Cardiac muscle cell (in vitro differentiated cells and primary cell): ENCODE data around the gene IL17D. TPM values are rescaled to one million over a fixed set of nuclear protein-coding genes. Genes with fewer than 3 reads are reported as not detected.

Experiments
- DNase-seq, 2 donors: peaks; one replicate each; pipeline versions ENCODE4 v3.0.0 to v3.0.0-alpha.2; 2010 to 2017; ENCODE audit warnings: low read depth in 1 of 2, low spot score in 1 of 2
- H3K27ac ChIP-seq: fragments of 200-600 bp; sonication (generic); 2 replicates; pipeline ENCODE4 v1.5.1; 2016
- H3K27me3 ChIP-seq: fragments of 200-600 bp; sonication (generic); 2 replicates; pipeline ENCODE4 v1.6.0; 2016; ENCODE audit warnings: control low read depth
- H3K36me3 ChIP-seq: fragments of 200-600 bp; sonication (generic); 2 replicates; pipeline ENCODE4 v1.5.1; 2016; ENCODE audit warnings: control low read depth
- H3K4me1 ChIP-seq: fragments of 200-600 bp; sonication (generic); 2 replicates; pipeline ENCODE4 v1.8.1; 2017; ENCODE audit warnings: low read depth, mild to moderate bottlenecking, mixed run types
- H3K4me3 ChIP-seq: fragments of 200-600 bp; sonication (generic); 2 replicates; pipeline ENCODE4 v1.5.1; 2016; ENCODE audit warnings: mild to moderate bottlenecking
- H3K9me3 ChIP-seq: fragments of 200-600 bp; sonication (generic); 2 replicates; pipeline ENCODE4 v1.5.1; 2017; ENCODE audit warnings: low read depth, mild to moderate bottlenecking, control low read depth
- CTCF ChIP-seq: IDR thresholded peaks from 2 replicates; pipeline ENCODE4 v1.5.1; 2012; ENCODE audit warnings: low read depth, mild to moderate bottlenecking, low read length
- polyA plus RNA-seq: library from polyadenylated mRNA; unstranded; fragments of >200 nt; fragmentation: Nextera tagmentation; extraction: Ambion mirVana; gene quantifications from 2 replicates; pipeline ENCODE4 v1.2.1, GENCODE V29; 2016
- total RNA-seq: library from RNA; depleted of rRNA; stranded (reverse); fragments of >200 nt; gene quantifications from 2 replicates; pipeline ENCODE4 v1.2.3, GENCODE V29; 2016

The IL17D gene
- total and polyA plus RNA-seq, 2 experiments from 2014 or later, result 30.4 to 118 TPM

GRCh38 chr13:20749377-20749776 lies 45.9 kb downstream of the IL17D start:
- no peak overlapping the region for H3K27ac ChIP-seq
- no peak overlapping the region for H3K4me3 ChIP-seq
- no peak for TF ChIP-seq CTCF
- no peaks in the 10 kb centered on the region for H3K9me3 ChIP-seq
- DNase-seq, result no peak
- H3K36me3 ChIP-seq, result no peaks in the 10 kb centered on the region
- H3K4me1 ChIP-seq, result no peaks in the 10 kb centered on the region
- H3K27me3 ChIP-seq, result no peaks in the 10 kb centered on the region

GRCh38 chr13:20754009-20754408 lies 50.5 kb downstream of the IL17D start:
- no peaks in the 10 kb centered on the region for H3K36me3 ChIP-seq
- no peak overlapping the region for H3K4me3 ChIP-seq
- H3K27me3 ChIP-seq, result no peaks in the 10 kb centered on the region
- TF ChIP-seq CTCF, result no peak
- no peaks in the 10 kb centered on the region for H3K9me3 ChIP-seq
- no peaks in the 10 kb centered on the region for H3K4me1 ChIP-seq
- no peak overlapping the region for H3K27ac ChIP-seq
- DNase-seq, result no peak

GRCh38 chr13:20760872-20761271 lies 57.4 kb downstream of the IL17D start:
- Histone ChIP-seq H3K4me3 (no peak overlapping the region), H3K27me3 (no peaks in the 10 kb centered on the region), H3K9me3 (no peaks in the 10 kb centered on the region), H3K36me3 (no peaks in the 10 kb centered on the region), H3K27ac (no peak overlapping the region), H3K4me1 (no peaks in the 10 kb centered on the region)
- DNase-seq, result no peak
- no peak for TF ChIP-seq CTCF

GRCh38 chr13:20767309-20767943 lies 63.9 kb downstream of the IL17D start:
- DNase-seq, result no peak
- Histone ChIP-seq H3K4me1 (no peaks in the 10 kb centered on the region), H3K4me3 (no peak overlapping the region), H3K27ac (no peak overlapping the region), H3K36me3 (no peaks in the 10 kb centered on the region), H3K9me3 (no peaks in the 10 kb centered on the region), H3K27me3 (no peaks in the 10 kb centered on the region)
- TF ChIP-seq CTCF, result no peak

GRCh38 chr13:20769091-20769490 lies 65.6 kb downstream of the IL17D start:
- peak in 1 of 2 donors; percentile 10 for DNase-seq
- Histone ChIP-seq H3K27me3 (no peaks in the 10 kb centered on the region), H3K27ac (no peak overlapping the region), H3K36me3 (no peaks in the 10 kb centered on the region), H3K4me1 (peaks cover 6% of the 10 kb centered on the region), H3K4me3 (no peak overlapping the region), H3K9me3 (no peaks in the 10 kb centered on the region)
- TF ChIP-seq CTCF, result no peak
